Gastroesophageal sphincter (tissue), 3 donors: ENCODE measurements around the gene ECPAS.

Experiments used
- EP300 ChIP-seq: sonication (generic); formaldehyde crosslinking; IDR thresholded peaks from one replicate; pipeline ENCODE4 v1.6.1; 2017; ENCODE audit warnings: antibody characterized with exemption, mild to moderate bottlenecking
- POLR2A ChIP-seq, 2 donors: fragments of 450-650 bp; IDR thresholded peaks; one replicate each; pipeline ENCODE4 v1.6.1; 2017; ENCODE audit warnings: antibody characterized with exemption in 2 of 2, mild to moderate bottlenecking in 2 of 2, moderate library complexity in 1 of 2
- POLR2AphosphoS5 ChIP-seq: sonication (generic); formaldehyde crosslinking; IDR thresholded peaks from one replicate; pipeline ENCODE4 v1.6.1; 2017; ENCODE audit warnings: antibody characterized with exemption
- TF ChIP-seq, protein P1 (sequence below), 4 experiments: fragments of 200-600 bp in 2 of 4; fragments of 450-650 bp in 2 of 4; sonication (generic) in 1 of 4; IDR thresholded peaks; one replicate each; pipeline ENCODE4 v1.5.1; 2017 to 2019; ENCODE audit warnings: antibody characterized with exemption in 4 of 4, mild to moderate bottlenecking in 2 of 4, moderate library complexity in 2 of 4

DNA sequence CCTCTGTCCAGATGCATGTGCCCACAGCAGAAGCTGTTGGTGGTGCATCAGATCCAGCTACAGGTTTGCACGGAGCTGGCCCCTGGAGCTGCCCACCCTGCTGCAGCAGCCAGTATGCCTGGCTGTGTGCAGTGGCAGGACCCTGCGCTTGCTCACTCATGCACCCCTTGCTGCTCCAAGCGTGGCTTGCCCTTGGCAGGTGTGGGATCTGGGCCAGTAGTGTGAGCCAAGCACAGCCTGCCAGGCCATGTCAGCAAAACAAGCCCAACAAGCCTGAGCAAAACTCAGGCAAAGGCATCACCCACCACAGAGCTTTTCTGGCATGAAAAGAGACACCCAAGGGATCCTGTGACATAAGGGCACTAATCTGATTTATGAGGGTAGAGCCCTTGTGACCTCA is 18.3 kb upstream of the ECPAS start:
- no peak for TF ChIP-seq POLR2A (IDR thresholded peaks at IDR 0.05)
- no peak for TF ChIP-seq POLR2AphosphoS5
- TF ChIP-seq, protein P1, sequence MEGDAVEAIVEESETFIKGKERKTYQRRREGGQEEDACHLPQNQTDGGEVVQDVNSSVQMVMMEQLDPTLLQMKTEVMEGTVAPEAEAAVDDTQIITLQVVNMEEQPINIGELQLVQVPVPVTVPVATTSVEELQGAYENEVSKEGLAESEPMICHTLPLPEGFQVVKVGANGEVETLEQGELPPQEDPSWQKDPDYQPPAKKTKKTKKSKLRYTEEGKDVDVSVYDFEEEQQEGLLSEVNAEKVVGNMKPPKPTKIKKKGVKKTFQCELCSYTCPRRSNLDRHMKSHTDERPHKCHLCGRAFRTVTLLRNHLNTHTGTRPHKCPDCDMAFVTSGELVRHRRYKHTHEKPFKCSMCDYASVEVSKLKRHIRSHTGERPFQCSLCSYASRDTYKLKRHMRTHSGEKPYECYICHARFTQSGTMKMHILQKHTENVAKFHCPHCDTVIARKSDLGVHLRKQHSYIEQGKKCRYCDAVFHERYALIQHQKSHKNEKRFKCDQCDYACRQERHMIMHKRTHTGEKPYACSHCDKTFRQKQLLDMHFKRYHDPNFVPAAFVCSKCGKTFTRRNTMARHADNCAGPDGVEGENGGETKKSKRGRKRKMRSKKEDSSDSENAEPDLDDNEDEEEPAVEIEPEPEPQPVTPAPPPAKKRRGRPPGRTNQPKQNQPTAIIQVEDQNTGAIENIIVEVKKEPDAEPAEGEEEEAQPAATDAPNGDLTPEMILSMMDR (IDR thresholded peaks at IDR 0.05): no peak
- no peak for TF ChIP-seq EP300
